ENCODE measurements around the gene EZR. TPM values are rescaled to one million over a fixed set of nuclear protein-coding genes. Genes with fewer than 3 reads are reported as not detected.
A peak's percentile ranks its signal among the peaks of the same experiment; 100 is the strongest.

EZR gene
- total RNA-seq, 6 experiments from 2014 or later: 118 to 183 (median 178) TPM

DNA sequence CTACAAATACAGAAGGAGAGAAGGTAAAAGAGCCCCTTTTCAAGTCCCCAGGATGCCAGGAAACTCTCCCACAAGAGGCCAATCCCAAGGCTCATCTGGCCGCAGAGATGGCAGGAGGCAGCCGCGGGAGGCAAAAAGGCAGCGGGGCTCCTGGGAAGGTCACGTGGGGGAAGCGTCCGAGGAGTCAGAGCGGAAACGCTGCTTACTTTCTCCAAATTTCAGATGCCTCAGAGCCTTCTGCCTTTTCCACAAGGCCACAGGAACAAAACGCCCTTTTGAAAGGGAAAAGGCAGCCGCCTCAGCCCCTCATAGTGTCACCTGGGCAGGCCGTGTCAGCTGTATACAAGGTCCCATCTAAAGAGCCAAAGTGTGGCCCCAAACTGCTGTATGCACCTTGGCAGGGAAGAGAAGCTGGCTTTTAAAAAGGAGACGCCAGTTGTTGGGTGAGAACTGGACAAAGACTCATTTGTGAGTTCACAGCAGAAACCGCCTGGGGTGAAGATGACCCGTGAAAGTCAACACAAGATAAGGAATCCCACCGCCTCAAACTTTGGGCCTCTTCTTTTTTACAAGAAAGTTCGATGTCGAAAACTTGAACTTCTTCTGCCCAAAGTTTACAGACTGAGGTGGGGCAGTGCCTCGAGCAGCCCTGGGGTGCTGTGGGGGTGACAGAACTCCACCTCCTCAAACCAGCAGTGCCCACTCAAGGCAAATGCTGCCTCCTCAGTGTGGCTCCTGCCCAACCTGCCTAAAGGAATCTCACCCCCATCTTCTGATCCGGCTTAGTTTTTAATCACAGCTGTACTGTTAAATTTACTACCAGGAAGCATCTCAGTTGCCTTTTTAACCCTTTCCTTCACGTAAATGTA lies 45.4 kb downstream of the EZR start:
- Mint-ChIP-seq H3K36me3 (ENCODE audit: low read depth) (peaks cover 64% of the 10 kb centered on the region), H3K27ac (no peak overlapping the region), H3K4me1 (ENCODE audit: low read depth) (peaks cover 8% of the 10 kb centered on the region; the same call in 1 of the 2 replicates), H3K4me3 (no peak overlapping the region), H3K9me3 (no peaks in the 10 kb centered on the region), H3K27me3 (ENCODE audit: insufficient read depth) (peaks cover 3% of the 10 kb centered on the region)
- DNase-seq: no peak
- no peak for TF ChIP-seq CTCF (IDR thresholded peaks at IDR 0.05)

DNA sequence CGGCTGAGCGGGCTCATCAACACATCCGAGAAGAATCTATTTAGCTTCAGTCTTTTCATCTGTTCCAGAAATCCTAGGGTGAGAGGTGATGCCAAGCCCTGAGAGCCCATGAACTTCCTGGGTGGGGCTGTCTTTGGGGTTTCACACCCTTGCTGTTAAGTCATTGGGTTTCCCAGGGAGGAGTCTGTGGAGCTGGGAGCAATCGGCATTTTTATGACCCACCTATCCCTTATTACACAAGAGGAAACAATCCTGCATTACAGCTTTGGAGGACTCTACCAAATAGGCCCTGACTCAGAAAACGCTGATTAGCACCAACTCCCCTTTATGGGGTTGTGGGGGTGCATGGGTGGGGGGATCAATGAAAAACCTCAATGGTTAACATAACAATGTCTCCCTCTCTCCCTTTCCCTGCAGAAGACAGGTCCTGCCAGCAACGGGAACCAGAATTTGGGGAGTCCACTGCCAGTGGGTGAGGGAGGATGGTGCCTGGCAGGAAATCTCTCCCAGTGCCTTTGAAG lies 46.3 kb downstream of the EZR start:
- Mint-ChIP-seq H3K36me3 (ENCODE audit: low read depth) (peaks cover 61% of the 10 kb centered on the region), H3K4me1 (ENCODE audit: low read depth) (peaks cover 8% of the 10 kb centered on the region; the same call in 1 of the 2 replicates), H3K9me3 (no peaks in the 10 kb centered on the region), H3K4me3 (no peak overlapping the region), H3K27ac (peak overlapping the region; percentile 36; the same call in 1 of the 2 replicates), H3K27me3 (ENCODE audit: insufficient read depth) (peaks cover 3% of the 10 kb centered on the region)
- no peak for TF ChIP-seq CTCF (IDR thresholded peaks at IDR 0.05)
- DNase-seq: no peak

DNA sequence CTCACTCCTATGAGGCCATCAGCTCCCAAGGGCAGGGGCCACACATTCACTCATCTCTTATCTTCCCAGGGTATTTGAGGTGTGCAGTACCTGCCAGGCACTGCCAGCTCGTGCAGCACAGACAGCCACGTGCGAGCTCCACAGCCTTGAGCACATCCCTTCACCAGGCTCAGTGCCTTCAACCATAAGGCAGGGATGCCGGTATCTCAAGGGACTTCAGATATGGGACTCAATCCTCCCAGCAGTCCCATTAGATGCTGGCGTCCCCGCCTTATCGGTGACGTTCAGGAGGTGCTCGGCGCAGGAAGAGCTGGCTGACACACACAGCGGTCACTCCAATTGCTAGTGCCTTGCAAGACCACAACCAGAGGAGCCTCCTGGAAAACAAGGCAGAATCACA lies 47.0 kb downstream of the EZR start:
- no peak for DNase-seq
- no peak for TF ChIP-seq CTCF (IDR thresholded peaks at IDR 0.05)
- peaks cover 66% of the 10 kb centered on the region for H3K36me3 Mint-ChIP-seq (ENCODE audit: low read depth)
- H3K9me3 Mint-ChIP-seq: no peaks in the 10 kb centered on the region
- H3K4me1 Mint-ChIP-seq (ENCODE audit: low read depth): peaks cover 8% of the 10 kb centered on the region; the same call in 1 of the 2 replicates
- H3K27me3 Mint-ChIP-seq (ENCODE audit: insufficient read depth): peaks cover 3% of the 10 kb centered on the region
- H3K4me3 Mint-ChIP-seq: no peak overlapping the region
- no peak overlapping the region for H3K27ac Mint-ChIP-seq

GRCh38 chr6:158771399-158772152 lies 47.6 kb downstream of the EZR start:
- TF ChIP-seq CTCF (IDR thresholded peaks at IDR 0.05): no peak
- peaks cover 66% of the 10 kb centered on the region for H3K36me3 Mint-ChIP-seq (ENCODE audit: low read depth)
- no peak overlapping the region for H3K27ac Mint-ChIP-seq
- no peak for DNase-seq
- peaks cover 8% of the 10 kb centered on the region; the same call in 1 of the 2 replicates for H3K4me1 Mint-ChIP-seq (ENCODE audit: low read depth)
- no peaks in the 10 kb centered on the region for H3K9me3 Mint-ChIP-seq
- peaks cover 3% of the 10 kb centered on the region for H3K27me3 Mint-ChIP-seq (ENCODE audit: insufficient read depth)
- no peak overlapping the region for H3K4me3 Mint-ChIP-seq

DNA sequence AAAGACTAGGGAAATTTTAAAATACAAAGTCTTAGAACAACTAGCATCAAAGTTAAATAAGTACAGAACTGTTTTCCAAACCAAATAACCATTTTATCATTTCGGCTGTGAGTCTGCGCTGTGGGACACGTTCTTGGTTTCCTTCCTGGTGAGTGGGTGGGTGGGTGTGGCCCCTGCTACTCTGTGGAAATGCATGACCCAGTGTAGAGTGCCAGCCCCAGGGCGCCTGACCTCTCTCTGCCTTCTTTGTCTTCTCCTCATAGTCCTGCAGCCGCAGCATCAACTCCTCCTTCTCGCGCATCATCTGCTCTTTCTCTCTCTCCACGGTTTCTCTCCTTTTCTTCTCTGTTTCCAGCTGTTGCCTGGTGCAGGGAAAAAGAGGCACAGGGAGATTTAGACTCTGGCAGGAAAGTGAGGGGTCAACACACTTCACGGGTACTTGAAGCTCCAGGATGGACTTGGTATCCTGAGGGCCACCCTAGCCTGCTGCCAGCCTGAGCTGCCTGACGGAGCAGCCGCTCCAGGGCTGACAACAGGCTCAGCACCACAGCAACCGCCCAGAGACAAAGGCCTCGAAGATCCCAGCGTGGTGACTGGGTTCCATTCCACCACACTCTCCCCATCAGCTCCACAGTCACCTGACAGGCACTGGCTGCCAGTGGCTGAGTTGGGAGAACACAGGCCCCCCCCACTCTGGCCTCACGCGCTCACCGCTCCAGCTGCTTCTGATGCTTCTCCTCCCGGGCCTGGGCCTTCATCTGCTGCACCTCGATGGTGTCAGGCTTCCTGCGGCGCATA lies 48.4 kb downstream of the EZR start:
- Mint-ChIP-seq H3K27ac (no peak overlapping the region), H3K4me1 (ENCODE audit: low read depth) (peaks cover 8% of the 10 kb centered on the region; the same call in 1 of the 2 replicates), H3K4me3 (no peak overlapping the region), H3K27me3 (ENCODE audit: insufficient read depth) (peaks cover 3% of the 10 kb centered on the region), H3K36me3 (ENCODE audit: low read depth) (peaks cover 70% of the 10 kb centered on the region), H3K9me3 (no peaks in the 10 kb centered on the region)
- DNase-seq: no peak
- no peak for TF ChIP-seq CTCF (IDR thresholded peaks at IDR 0.05)
